ENCODE results near the gene HNRNPDL. TPM values are rescaled to one million over a fixed set of nuclear protein-coding genes. Genes with fewer than 3 reads are reported as not detected.

Gene HNRNPDL
- total RNA-seq, 1 donor from 2014 or later: 582 TPM

- H3K27ac Mint-ChIP-seq (ENCODE audit: unreplicated experiment): peak overlapping the region; percentile 2
- H3K9me3 Mint-ChIP-seq: peaks cover 4% of the 10 kb centered on the region
- H3K27me3 Mint-ChIP-seq (ENCODE audit: low read depth): no peaks in the 10 kb centered on the region
- DNase-seq (ENCODE audit: low read depth, low spot score): no peak
- no peak for TF ChIP-seq CTCF (conservative IDR thresholded peaks at IDR 0.05)
- H3K4me1 Mint-ChIP-seq: peaks cover 16% of the 10 kb centered on the region
- H3K36me3 Mint-ChIP-seq (ENCODE audit: low read depth): peaks cover 11% of the 10 kb centered on the region
- H3K4me3 Mint-ChIP-seq: no peak overlapping the region
Measured at GRCh38 chr4:82469791-82470345, 39.6 kb upstream of the HNRNPDL start.

GRCh38 chr4:82467471-82467870 lies 37.2 kb upstream of the HNRNPDL start:
- no peak for TF ChIP-seq CTCF (conservative IDR thresholded peaks at IDR 0.05)
- Mint-ChIP-seq H3K36me3 (ENCODE audit: low read depth) (peaks cover 20% of the 10 kb centered on the region), H3K27ac (ENCODE audit: unreplicated experiment) (peak overlapping the region; percentile 37), H3K27me3 (ENCODE audit: low read depth) (no peaks in the 10 kb centered on the region), H3K4me3 (no peak overlapping the region), H3K4me1 (peaks cover 24% of the 10 kb centered on the region), H3K9me3 (peaks cover 4% of the 10 kb centered on the region)
- no peak for DNase-seq (ENCODE audit: low read depth, low spot score)

- DNase-seq (ENCODE audit: low read depth, low spot score): no peak
- Mint-ChIP-seq H3K27ac (ENCODE audit: unreplicated experiment) (no peak overlapping the region), H3K9me3 (peaks cover 2% of the 10 kb centered on the region), H3K27me3 (ENCODE audit: low read depth) (no peaks in the 10 kb centered on the region), H3K36me3 (ENCODE audit: low read depth) (peaks cover 13% of the 10 kb centered on the region), H3K4me1 (peaks cover 18% of the 10 kb centered on the region), H3K4me3 (no peak overlapping the region)
- TF ChIP-seq CTCF (conservative IDR thresholded peaks at IDR 0.05): no peak
Measured at GRCh38 chr4:82463221-82463620, 33.0 kb upstream of the HNRNPDL start.

GRCh38 chr4:82462415-82462831 lies 32.2 kb upstream of the HNRNPDL start:
- DNase-seq (ENCODE audit: low read depth, low spot score): peak; percentile 97
- Mint-ChIP-seq H3K4me1 (peaks cover 18% of the 10 kb centered on the region), H3K36me3 (ENCODE audit: low read depth) (peaks cover 9% of the 10 kb centered on the region), H3K27ac (ENCODE audit: unreplicated experiment) (no peak overlapping the region), H3K4me3 (no peak overlapping the region), H3K9me3 (no peaks in the 10 kb centered on the region), H3K27me3 (ENCODE audit: low read depth) (no peaks in the 10 kb centered on the region)
- peak; percentile 94 for TF ChIP-seq CTCF (conservative IDR thresholded peaks at IDR 0.05)

GRCh38 chr4:82461710-82462109 lies 31.4 kb upstream of the HNRNPDL start:
- TF ChIP-seq CTCF (conservative IDR thresholded peaks at IDR 0.05): no peak
- H3K9me3 Mint-ChIP-seq: no peaks in the 10 kb centered on the region
- DNase-seq (ENCODE audit: low read depth, low spot score): no peak
- peaks cover 9% of the 10 kb centered on the region for H3K36me3 Mint-ChIP-seq (ENCODE audit: low read depth)
- peaks cover 18% of the 10 kb centered on the region for H3K4me1 Mint-ChIP-seq
- H3K27ac Mint-ChIP-seq (ENCODE audit: unreplicated experiment): no peak overlapping the region
- no peak overlapping the region for H3K4me3 Mint-ChIP-seq
- H3K27me3 Mint-ChIP-seq (ENCODE audit: low read depth): no peaks in the 10 kb centered on the region

Measured in neural crest cell (in vitro differentiated cells).